HG02759 (cell line): ENCODE data around the gene MYCBPAP.

Source experiments
- ATAC-seq: cut with Tn5 transposase; IDR thresholded peaks from one replicate; pipeline ENCODE4 v1.9.1; 2021; ENCODE audit warnings: mild to moderate bottlenecking, moderate library complexity; ENCODE audit not compliant: unreplicated experiment

The MYCBPAP gene

GRCh38 chr17:50550661-50551432, 42.6 kb downstream of the MYCBPAP start:
- ATAC-seq, result no peak

GRCh38 chr17:50551433-50551815, 43.2 kb downstream of the MYCBPAP start:
- ATAC-seq, result no peak

GRCh38 chr17:50551884-50552283, 43.6 kb downstream of the MYCBPAP start:
- ATAC-seq, result no peak

GRCh38 chr17:50554201-50554600, 46.0 kb downstream of the MYCBPAP start:
- ATAC-seq, result no peak

GRCh38 chr17:50556803-50557202, 48.6 kb downstream of the MYCBPAP start:
- ATAC-seq, result no peak

GRCh38 chr17:50557630-50558029, 49.4 kb downstream of the MYCBPAP start:
- ATAC-seq, result no peak

- ATAC-seq, result no peak
Observed at GRCh38 chr17:50558091-50558490, 49.9 kb downstream of the MYCBPAP start.

GRCh38 chr17:50558581-50558940, 50.3 kb downstream of the MYCBPAP start:
- ATAC-seq, result no peak

- no peak for ATAC-seq
Observed at GRCh38 chr17:50558941-50559614, 50.8 kb downstream of the MYCBPAP start.

- no peak for ATAC-seq
Observed at GRCh38 chr17:50559674-50560184, 51.5 kb downstream of the MYCBPAP start.

GRCh38 chr17:50560185-50560824, 52.1 kb downstream of the MYCBPAP start, which contains the start of gene CACNA1G:
TSS of gene CACNA1G (plus strand) at chr17:50560715. CDS start at chr17:50561460, 745 bp downstream.
- ATAC-seq, result peak; percentile 95

- peak; percentile 25 for ATAC-seq
Observed at GRCh38 chr17:50560931-50561745, 52.9 kb downstream of the MYCBPAP start.

- ATAC-seq, result no peak
Observed at GRCh38 chr17:50561746-50562141, 53.5 kb downstream of the MYCBPAP start.

GRCh38 chr17:50562242-50563091, 54.2 kb downstream of the MYCBPAP start:
- no peak for ATAC-seq

GRCh38 chr17:50563092-50563511, 54.9 kb downstream of the MYCBPAP start:
- ATAC-seq, result no peak

- no peak for ATAC-seq
Observed at GRCh38 chr17:50564916-50565315, 56.7 kb downstream of the MYCBPAP start.

- no peak for ATAC-seq
Observed at GRCh38 chr17:50565402-50566350, 57.4 kb downstream of the MYCBPAP start.

GRCh38 chr17:50566886-50567285, 58.6 kb downstream of the MYCBPAP start:
- ATAC-seq, result no peak

- ATAC-seq, result no peak
Observed at GRCh38 chr17:50568659-50569058, 60.4 kb downstream of the MYCBPAP start.
